Measurements from ENCODE around the gene SRSF7. TPM values are rescaled to one million over a fixed set of nuclear protein-coding genes. Genes with fewer than 3 reads are reported as not detected.

Gene SRSF7
- polyA plus RNA-seq, 1 donor (not counting 4 experiments of a cell fraction or from before 2014, with no cell fraction given) = 316 TPM

DNA sequence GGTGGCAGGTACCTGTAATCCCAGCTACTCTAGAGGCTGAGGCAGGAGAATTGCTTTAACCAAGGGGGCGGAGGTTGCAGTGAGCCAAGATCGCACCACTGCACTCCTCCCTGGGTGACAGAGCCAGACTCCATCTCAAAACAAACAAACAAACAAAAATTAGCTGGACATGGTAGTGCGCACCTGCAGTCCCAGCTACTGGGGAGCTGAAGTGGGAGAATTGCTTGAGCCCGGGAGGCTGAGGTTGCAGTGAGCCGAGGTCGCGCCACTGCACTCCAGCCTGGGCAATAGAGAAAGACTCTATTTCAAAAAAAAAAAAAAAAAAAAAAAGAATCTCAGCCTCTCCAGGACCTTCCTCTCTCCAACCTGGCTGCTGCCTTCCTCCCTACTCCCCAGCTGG, 20.1 kb downstream of the SRSF7 start:
- FAIRE-seq = no peak
- no peaks in the 10 kb centered on the region for H4K20me1 ChIP-seq (ENCODE audit: control insufficient read depth, extremely low read depth, insufficient read depth, low read length)
- no peak overlapping the region for H3K27ac ChIP-seq (ENCODE audit: control insufficient read depth, insufficient read depth, low read length)
- H3K9me3 ChIP-seq (ENCODE audit: control insufficient read depth, low read depth, low read length) = no peaks in the 10 kb centered on the region
- TF ChIP-seq EZH2 (IDR thresholded peaks at IDR 0.05; ENCODE audit: low read length) (no peak), CTCF (optimal IDR thresholded peaks at IDR 0.05 in 1 of 3, IDR thresholded peaks at IDR 0.05 in 1 of 3, conservative IDR thresholded peaks at IDR 0.05 in 1 of 3; ENCODE audit: extremely low read depth in 1 of 3, insufficient read depth in 2 of 3, low read length in 3 of 3) (no peak)
- no peaks in the 10 kb centered on the region for H3K9me1 ChIP-seq (ENCODE audit: control insufficient read depth, extremely low read depth, insufficient read depth, low read length)
- no peak overlapping the region for H3K4me3 ChIP-seq (ENCODE audit: control insufficient read depth in 2 of 3, extremely low read depth in 1 of 3, insufficient read depth in 2 of 3, low read depth in 1 of 3, low read length in 3 of 3)
- no peaks in the 10 kb centered on the region for H3K36me3 ChIP-seq (ENCODE audit: control insufficient read depth in 2 of 2, extremely low read depth in 1 of 2, insufficient read depth in 2 of 2, low read length in 2 of 2)
- H3K4me1 ChIP-seq (ENCODE audit: control insufficient read depth, extremely low read depth, insufficient read depth, low read length) = no peaks in the 10 kb centered on the region
- H3K4me2 ChIP-seq (ENCODE audit: control insufficient read depth, extremely low read depth, insufficient read depth, low read depth, low read length) = no peak overlapping the region
- H2AFZ ChIP-seq (ENCODE audit: control insufficient read depth, low read length) = no peak overlapping the region
- DNase-seq (ENCODE audit: low read depth, low spot score) = no peak
- H3K27me3 ChIP-seq (ENCODE audit: control insufficient read depth, extremely low read depth, insufficient read depth, low read length) = no peaks in the 10 kb centered on the region
- H3K79me2 ChIP-seq (ENCODE audit: control insufficient read depth, insufficient read depth, low read length) = no peaks in the 10 kb centered on the region
- dilution Hi-C loops (cut with MboI; ENCODE audit: extremely low pct_ligation_motif_present, low sequenced_read_pairs) = loop anchor here (25.0 kb wide), 1 partner anchor 169 kb away; no protein-coding TSS in a partner anchor
- no peak overlapping the region for H3K9ac ChIP-seq (ENCODE audit: control insufficient read depth, extremely low read depth, insufficient read depth, low read length)

GRCh38 chr2:38728694-38729093, 22.5 kb downstream of the SRSF7 start:
- Histone ChIP-seq H3K4me2 (ENCODE audit: control insufficient read depth, extremely low read depth, insufficient read depth, low read depth, low read length) (no peak overlapping the region), H3K27ac (ENCODE audit: control insufficient read depth, insufficient read depth, low read length) (no peak overlapping the region), H3K9me3 (ENCODE audit: control insufficient read depth, low read depth, low read length) (no peaks in the 10 kb centered on the region), H3K9ac (ENCODE audit: control insufficient read depth, extremely low read depth, insufficient read depth, low read length) (no peak overlapping the region), H4K20me1 (ENCODE audit: control insufficient read depth, extremely low read depth, insufficient read depth, low read length) (no peaks in the 10 kb centered on the region), H3K36me3 (ENCODE audit: control insufficient read depth in 2 of 2, extremely low read depth in 1 of 2, insufficient read depth in 2 of 2, low read length in 2 of 2) (no peaks in the 10 kb centered on the region), H3K79me2 (ENCODE audit: control insufficient read depth, insufficient read depth, low read length) (no peaks in the 10 kb centered on the region), H2AFZ (ENCODE audit: control insufficient read depth, low read length) (no peak overlapping the region), H3K9me1 (ENCODE audit: control insufficient read depth, extremely low read depth, insufficient read depth, low read length) (no peaks in the 10 kb centered on the region), H3K4me3 (ENCODE audit: control insufficient read depth in 2 of 3, extremely low read depth in 1 of 3, insufficient read depth in 2 of 3, low read depth in 1 of 3, low read length in 3 of 3) (no peak overlapping the region), H3K27me3 (ENCODE audit: control insufficient read depth, extremely low read depth, insufficient read depth, low read length) (no peaks in the 10 kb centered on the region), H3K4me1 (ENCODE audit: control insufficient read depth, extremely low read depth, insufficient read depth, low read length) (no peaks in the 10 kb centered on the region)
- no peak for DNase-seq (ENCODE audit: low read depth, low spot score)
- dilution Hi-C loops (cut with MboI; ENCODE audit: extremely low pct_ligation_motif_present, low sequenced_read_pairs) = loop anchor here (25.0 kb wide), 1 partner anchor 166 kb away; no protein-coding TSS in a partner anchor
- FAIRE-seq = no peak
- TF ChIP-seq EZH2 (IDR thresholded peaks at IDR 0.05; ENCODE audit: low read length) = no peak
- no peak for TF ChIP-seq CTCF (optimal IDR thresholded peaks at IDR 0.05 in 1 of 3, IDR thresholded peaks at IDR 0.05 in 1 of 3, conservative IDR thresholded peaks at IDR 0.05 in 1 of 3; ENCODE audit: extremely low read depth in 1 of 3, insufficient read depth in 2 of 3, low read length in 3 of 3)

All from keratinocyte (primary cell).